ENCODE measurements around the gene UFD1. TPM values are rescaled to one million over a fixed set of nuclear protein-coding genes. Genes with fewer than 3 reads are reported as not detected.

The UFD1 gene
- total and polyA plus RNA-seq, 2 of the 13 experiments (the other 11 are each of a cell fraction or from before 2014, with no cell fraction given) = 47.9 to 51.1 TPM

GRCh38 chr22:19505735-19506126, 26.7 kb upstream of the UFD1 start:
- H3K79me2 ChIP-seq (ENCODE audit: insufficient read depth, low read length) = no peaks in the 10 kb centered on the region
- H3K27me3 ChIP-seq (ENCODE audit: control insufficient read depth in 1 of 2, insufficient read depth in 2 of 2, low read length in 2 of 2) = no peaks in the 10 kb centered on the region
- no TSS peak for BruUV-seq (replicated peaks)
- WGBS (ENCODE audit: low lambda C conversion rate) = 98% methylated on average over 4 of the region's 5 CpGs
- H3K36me3 ChIP-seq (replicated peaks in 1 of 2; ENCODE audit: control insufficient read depth in 1 of 2, insufficient read depth in 2 of 2, low read length in 2 of 2) = peaks cover 3 to 35% of the 10 kb centered on the region in 2 experiments; a peak in 4 of 5 replicates
- H3K9me3 ChIP-seq (ENCODE audit: low read length) = no peaks in the 10 kb centered on the region
- no peaks in the 10 kb centered on the region for H3K4me1 ChIP-seq (ENCODE audit: insufficient read depth, low read length)
- DNase-seq (ENCODE audit: low spot score) (no peak), FAIRE-seq (no peak), ATAC-seq (no peak)
- H4K20me1 ChIP-seq (ENCODE audit: insufficient read depth, low read length) = no peaks in the 10 kb centered on the region
- H2AFZ ChIP-seq (ENCODE audit: low read length) = no peak overlapping the region
- no peak for TF ChIP-seq GATA4 (IDR thresholded peaks at IDR 0.05; ENCODE audit: borderline replicate concordance, low read depth)
- TF ChIP-seq DNMT3B (CRISPR knock-in tag; conservative IDR thresholded peaks at IDR 0.05) = no peak
- TF ChIP-seq ZMYM4 (CRISPR knock-in tag; IDR thresholded peaks at IDR 0.05) = no peak
- TF ChIP-seq AKNA (CRISPR knock-in tag; IDR thresholded peaks at IDR 0.05; ENCODE audit: borderline replicate concordance) = no peak
- no peak for TF ChIP-seq EP300 (IDR thresholded peaks at IDR 0.05; ENCODE audit: low read depth in 2 of 2, low read length in 2 of 2)
- TF ChIP-seq EP300 (CRISPR knock-in tag; IDR thresholded peaks at IDR 0.05; ENCODE audit: borderline replicate concordance) = no peak
- TF ChIP-seq ZNF451 (CRISPR knock-in tag; IDR thresholded peaks at IDR 0.05) = no peak
- TF ChIP-seq CEBPB (IDR thresholded peaks at IDR 0.05; ENCODE audit: borderline replicate concordance, low read depth, low read length) = no peak
- TF ChIP-seq AKAP8 (CRISPR knock-in tag; IDR thresholded peaks at IDR 0.05) = no peak
- no peak for TF ChIP-seq SMYD3 (CRISPR knock-in tag; IDR thresholded peaks at IDR 0.05)
- no peak for TF ChIP-seq ZNF615 (CRISPR knock-in tag; IDR thresholded peaks at IDR 0.05; ENCODE audit: borderline replicate concordance)
- TF ChIP-seq ZFP36L2 (CRISPR knock-in tag; IDR thresholded peaks at IDR 0.05) = no peak
- TF ChIP-seq ATF5 (CRISPR knock-in tag; IDR thresholded peaks at IDR 0.05; ENCODE audit: low read depth) = no peak
- in situ Hi-C loops (cut with HindIII; ENCODE audit: extremely low pct_ligation_motif_present, low pct_unique_long_range_greater_than_20kb) = no loop called here
- POLR2A ChIA-PET = no interaction called here
- CTCF ChIA-PET (ENCODE audit: low intra/inter-chr PET ratio, low total read pairs) = no interaction called here
- no peak overlapping the region for H3K27ac ChIP-seq (ENCODE audit: extremely low read length, insufficient read depth, low read length)
- no peak overlapping the region for H3K9ac ChIP-seq (ENCODE audit: insufficient read depth, low read depth, low read length)
- no peak overlapping the region for H3K4me3 ChIP-seq (replicated peaks in 1 of 3; ENCODE audit: insufficient read depth in 1 of 3, low read depth in 2 of 3, low read length in 3 of 3)
- intact Hi-C loops (cut with micrococcal nuclease; ENCODE audit: unreplicated experiment) = no loop called here
- no peak overlapping the region for H3K4me2 ChIP-seq (ENCODE audit: low read depth, low read length)

Measured in HepG2 (cell line).